ENCODE results near the gene TRPC4AP. TPM values are rescaled to one million over a fixed set of nuclear protein-coding genes. Genes with fewer than 3 reads are reported as not detected.
A peak's percentile ranks its signal among the peaks of the same experiment; 100 is the strongest.

Gene TRPC4AP, protein sequence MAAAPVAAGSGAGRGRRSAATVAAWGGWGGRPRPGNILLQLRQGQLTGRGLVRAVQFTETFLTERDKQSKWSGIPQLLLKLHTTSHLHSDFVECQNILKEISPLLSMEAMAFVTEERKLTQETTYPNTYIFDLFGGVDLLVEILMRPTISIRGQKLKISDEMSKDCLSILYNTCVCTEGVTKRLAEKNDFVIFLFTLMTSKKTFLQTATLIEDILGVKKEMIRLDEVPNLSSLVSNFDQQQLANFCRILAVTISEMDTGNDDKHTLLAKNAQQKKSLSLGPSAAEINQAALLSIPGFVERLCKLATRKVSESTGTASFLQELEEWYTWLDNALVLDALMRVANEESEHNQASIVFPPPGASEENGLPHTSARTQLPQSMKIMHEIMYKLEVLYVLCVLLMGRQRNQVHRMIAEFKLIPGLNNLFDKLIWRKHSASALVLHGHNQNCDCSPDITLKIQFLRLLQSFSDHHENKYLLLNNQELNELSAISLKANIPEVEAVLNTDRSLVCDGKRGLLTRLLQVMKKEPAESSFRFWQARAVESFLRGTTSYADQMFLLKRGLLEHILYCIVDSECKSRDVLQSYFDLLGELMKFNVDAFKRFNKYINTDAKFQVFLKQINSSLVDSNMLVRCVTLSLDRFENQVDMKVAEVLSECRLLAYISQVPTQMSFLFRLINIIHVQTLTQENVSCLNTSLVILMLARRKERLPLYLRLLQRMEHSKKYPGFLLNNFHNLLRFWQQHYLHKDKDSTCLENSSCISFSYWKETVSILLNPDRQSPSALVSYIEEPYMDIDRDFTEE
- total RNA-seq = 61.9 TPM

DNA sequence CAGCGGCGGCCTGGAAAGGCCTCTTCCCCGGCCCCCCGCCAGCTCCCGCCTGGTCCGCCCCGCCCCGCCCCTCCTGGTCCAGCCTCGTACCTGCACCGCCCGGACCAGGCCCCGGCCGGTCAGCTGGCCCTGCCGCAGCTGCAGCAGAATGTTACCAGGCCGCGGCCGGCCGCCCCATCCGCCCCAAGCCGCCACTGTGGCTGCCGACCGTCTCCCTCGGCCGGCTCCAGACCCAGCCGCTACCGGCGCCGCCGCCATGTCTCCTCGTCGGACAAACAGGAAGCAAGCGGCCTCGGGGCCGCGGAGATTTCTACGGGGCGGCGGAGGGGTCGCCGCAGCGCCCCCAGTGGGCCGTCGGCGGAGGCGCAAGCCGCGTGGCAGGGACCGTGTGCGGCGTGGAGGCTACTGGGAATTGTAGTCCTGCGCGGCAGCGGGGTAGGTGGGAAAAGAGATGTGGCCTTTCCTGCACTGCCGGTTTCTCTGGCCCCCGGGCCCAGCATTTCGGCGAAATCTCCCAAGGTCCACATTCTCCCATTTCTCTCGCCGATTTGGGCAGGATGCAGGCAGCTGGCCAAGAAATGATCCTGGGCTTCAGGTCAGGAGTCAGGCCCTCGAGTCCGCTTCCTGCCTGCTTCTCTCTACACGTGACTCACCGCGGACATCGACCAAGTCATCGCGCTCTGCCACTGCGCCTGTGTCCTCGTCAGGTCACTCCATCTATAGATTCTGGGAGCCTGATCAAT, at the start of gene TRPC4AP:
TSS of gene TRPC4AP (minus strand) at position 284 of the 743 bp plus-strand sequence. CDS start at position 258, 26 bp downstream.
- Histone ChIP-seq H3K27me3 (no peaks in the 10 kb centered on the region), H3K36me3 (no peaks in the 10 kb centered on the region), H3K4me3 (peak within 1 kb of the TSS; percentile 77 to 94), H3K4me1 (peaks cover 34% of the 10 kb centered on the region), H3K27ac (peak within 1 kb of the TSS; percentile 85), H3K9me3 (no peaks in the 10 kb centered on the region)
- intact Hi-C loops (cut with DNase I) = no loop called here
- TF ChIP-seq POLR2A (IDR thresholded peaks at IDR 0.05) (peak in 1 of 2 donors; percentile 83), POLR2AphosphoS5 (IDR thresholded peaks at IDR 0.05; ENCODE audit: insufficient read depth in 1 of 2, low read depth in 1 of 2) (peak; percentile 75 to 91), CTCF (IDR thresholded peaks at IDR 0.05) (peak; percentile 77 to 96 (median 95))
- DNase-seq (ENCODE audit: extremely low spot score in 2 of 2) = peak in 1 of 2 donors; percentile 91

DNA sequence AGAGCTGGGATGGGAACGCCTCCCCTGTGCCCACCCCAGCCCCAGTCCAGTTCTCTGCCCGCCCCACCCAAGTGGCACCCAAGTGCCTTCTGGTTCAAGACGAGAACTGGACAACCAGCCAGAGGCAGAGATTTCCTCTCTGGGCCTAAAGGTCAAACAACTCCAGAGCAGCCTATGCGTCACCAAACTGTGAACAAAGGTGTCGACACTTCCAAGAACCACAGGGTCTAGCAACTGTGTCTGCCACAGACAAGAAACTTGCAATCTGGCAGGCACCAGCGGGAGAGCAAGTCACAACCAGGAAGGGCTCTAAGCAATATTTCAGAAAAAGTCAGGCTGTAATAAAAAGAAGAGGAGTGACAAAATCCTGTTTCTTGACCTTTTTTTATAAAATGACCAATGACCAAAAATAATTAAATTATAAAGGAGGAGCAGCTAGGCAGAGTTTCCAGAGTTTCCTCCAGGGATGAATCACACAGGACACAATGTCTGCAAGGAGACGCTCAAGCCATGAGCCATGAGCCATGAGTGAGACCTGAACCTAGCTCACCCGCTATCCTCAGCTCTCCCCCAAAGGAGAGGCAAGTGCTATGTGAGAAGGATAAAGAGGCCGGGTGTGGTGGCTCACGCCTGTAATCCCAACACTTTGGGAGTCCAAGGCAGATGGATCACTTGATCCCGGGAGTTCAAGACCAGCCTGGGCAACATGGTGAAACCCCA, 43.4 kb upstream of the TRPC4AP start:
- no peaks in the 10 kb centered on the region for H3K9me3 ChIP-seq
- DNase-seq (ENCODE audit: extremely low spot score in 2 of 2) = no peak
- no peak overlapping the region for H3K4me3 ChIP-seq

GRCh38 chr20:35134880-35135279, 42.3 kb upstream of the TRPC4AP start:
- H3K27ac ChIP-seq = no peak overlapping the region
- H3K4me1 ChIP-seq = no peaks in the 10 kb centered on the region
- intact Hi-C loops (cut with DNase I) = no loop called here
- H3K4me3 ChIP-seq = no peak overlapping the region
- no peak for TF ChIP-seq POLR2A (IDR thresholded peaks at IDR 0.05)
- TF ChIP-seq CTCF (IDR thresholded peaks at IDR 0.05) = no peak
- no peak for TF ChIP-seq POLR2AphosphoS5 (IDR thresholded peaks at IDR 0.05; ENCODE audit: insufficient read depth in 1 of 2, low read depth in 1 of 2)
- H3K27me3 ChIP-seq = no peaks in the 10 kb centered on the region
- DNase-seq (ENCODE audit: extremely low spot score in 2 of 2) = no peak
- H3K36me3 ChIP-seq = peaks cover 0 to 53% of the 10 kb centered on the region in 2 donors
- H3K9me3 ChIP-seq = no peaks in the 10 kb centered on the region

More for the DNA sequence above, 43.4 kb upstream of the TRPC4AP start:
- peaks cover 0 to 62% of the 10 kb centered on the region in 2 donors for H3K36me3 ChIP-seq
- no peak overlapping the region for H3K27ac ChIP-seq
- no peaks in the 10 kb centered on the region for H3K4me1 ChIP-seq
- intact Hi-C loops (cut with DNase I) = no loop called here
- TF ChIP-seq POLR2A (IDR thresholded peaks at IDR 0.05) (no peak), CTCF (IDR thresholded peaks at IDR 0.05) (no peak), POLR2AphosphoS5 (IDR thresholded peaks at IDR 0.05; ENCODE audit: insufficient read depth in 1 of 2, low read depth in 1 of 2) (no peak)
- no peaks in the 10 kb centered on the region for H3K27me3 ChIP-seq

- H3K36me3 ChIP-seq = peaks cover 0 to 50% of the 10 kb centered on the region in 2 donors
- DNase-seq (ENCODE audit: extremely low spot score in 2 of 2) = no peak
- H3K27ac ChIP-seq = no peak overlapping the region
These were observed 41.9 kb upstream of the TRPC4AP start for GRCh38 chr20:35134472-35134871.

More at GRCh38 chr20:35134472-35134871, 41.9 kb upstream of the TRPC4AP start:
- Histone ChIP-seq H3K4me3 (no peak overlapping the region), H3K4me1 (no peaks in the 10 kb centered on the region), H3K27me3 (no peaks in the 10 kb centered on the region), H3K9me3 (no peaks in the 10 kb centered on the region)
- TF ChIP-seq POLR2A (IDR thresholded peaks at IDR 0.05) (no peak), POLR2AphosphoS5 (IDR thresholded peaks at IDR 0.05; ENCODE audit: insufficient read depth in 1 of 2, low read depth in 1 of 2) (no peak), CTCF (IDR thresholded peaks at IDR 0.05) (no peak)
- intact Hi-C loops (cut with DNase I) = no loop called here
